IgD-negative memory B cell (primary cell): Measurements from ENCODE around the gene PMP22. TPM values are rescaled to one million over a fixed set of nuclear protein-coding genes. Genes with fewer than 3 reads are reported as not detected.

Experiments
- H3K27ac Mint-ChIP-seq, 3 donors: one replicate each; pipeline ENCODE4 v1.8.0; 2020 to 2022; ENCODE audit warnings: mild to moderate bottlenecking in 3 of 3, mixed read lengths in 3 of 3, moderate library complexity in 1 of 3
- H3K27me3 Mint-ChIP-seq: one replicate; pipeline ENCODE4 v1.8.0; 2021; ENCODE audit warnings: mixed read lengths
- H3K36me3 Mint-ChIP-seq: one replicate; pipeline ENCODE4 v1.8.0; 2020; ENCODE audit warnings: mild to moderate bottlenecking, mixed read lengths
- H3K4me1 Mint-ChIP-seq, 3 donors: one replicate each; pipeline ENCODE4 v1.8.0; 2020 to 2022; ENCODE audit warnings: mixed read lengths in 3 of 3, mild to moderate bottlenecking in 1 of 3
- H3K4me3 Mint-ChIP-seq, 4 donors: one replicate each; pipeline ENCODE4 v1.8.0; 2020 to 2022; ENCODE audit warnings: mild to moderate bottlenecking in 4 of 4, mixed read lengths in 4 of 4, moderate library complexity in 3 of 4
- H3K9me3 Mint-ChIP-seq, 3 donors: one replicate each; pipeline ENCODE4 v1.8.0; 2020 to 2021; ENCODE audit warnings: mixed read lengths in 3 of 3, mild to moderate bottlenecking in 1 of 3
- polyA plus RNA-seq: library from polyadenylated mRNA; unstranded; fragments of 300-500 nt; fragmentation: Illumina TruSeq; gene quantifications from one replicate; pipeline ENCODE4 v1.2.3, GENCODE V29; 2021

PMP22 gene
- polyA plus RNA-seq: not detected

GRCh38 chr17:15265131-15265530 lies at the start of gene PMP22:
TSS of gene PMP22 (minus strand) at chr17:15265326. CDS start at chr17:15260727, 4,599 bp downstream.
- Mint-ChIP-seq H3K9me3 (no peaks in the 10 kb centered on the region), H3K27me3 (peaks cover 30% of the 10 kb centered on the region), H3K4me3 (no peak within 1 kb of the TSS), H3K4me1 (peaks cover 0 to 6% (median 4%) of the 10 kb centered on the region in 3 donors), H3K27ac (no peak within 1 kb of the TSS), H3K36me3 (no peaks in the 10 kb centered on the region)

DNA sequence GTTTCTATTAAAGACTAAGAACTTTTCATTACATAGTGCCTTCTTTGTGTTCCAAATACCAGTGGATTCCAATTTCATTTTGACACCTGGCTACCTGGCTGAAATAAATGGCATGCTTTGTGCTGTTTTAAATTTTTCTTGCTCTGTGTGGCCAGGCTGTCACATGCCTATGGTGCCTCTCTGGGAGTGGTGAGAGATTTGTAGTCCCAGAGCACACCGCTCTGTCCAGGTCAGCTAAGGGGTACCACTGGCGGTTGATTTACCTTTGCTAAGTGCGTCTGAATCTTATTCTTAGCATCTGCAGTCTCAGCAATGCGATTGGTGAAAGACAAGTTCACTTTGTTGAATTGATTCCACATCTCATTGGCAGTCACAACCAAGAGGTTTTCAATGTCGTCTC lies 46.9 kb upstream of the PMP22 start:
- no peaks in the 10 kb centered on the region for H3K9me3 Mint-ChIP-seq
- no peak overlapping the region for H3K27ac Mint-ChIP-seq
- no peaks in the 10 kb centered on the region for H3K27me3 Mint-ChIP-seq
- H3K4me1 Mint-ChIP-seq: no peaks in the 10 kb centered on the region
- no peaks in the 10 kb centered on the region for H3K36me3 Mint-ChIP-seq
- H3K4me3 Mint-ChIP-seq: no peak overlapping the region

DNA sequence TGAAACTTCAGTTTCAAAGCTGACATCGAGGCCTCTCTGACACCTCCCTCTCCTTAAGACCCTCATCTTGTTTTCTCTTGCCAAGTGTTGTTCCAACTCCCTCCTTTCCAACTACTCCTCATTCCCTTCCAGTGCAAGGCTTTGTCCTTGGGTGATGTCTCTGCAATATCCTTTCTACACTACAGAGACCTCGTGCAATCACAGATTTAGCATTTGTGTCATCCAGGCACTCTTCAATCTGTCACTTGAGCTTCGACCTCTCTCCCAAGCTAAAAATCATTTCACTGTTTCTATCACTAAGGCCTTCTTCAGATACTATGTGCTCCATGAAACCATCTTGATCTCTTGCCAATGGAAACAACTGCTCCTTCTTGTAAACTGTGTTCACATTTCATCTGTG lies 44.7 kb upstream of the PMP22 start:
- H3K9me3 Mint-ChIP-seq: no peaks in the 10 kb centered on the region
- H3K27ac Mint-ChIP-seq: no peak overlapping the region
- no peaks in the 10 kb centered on the region for H3K36me3 Mint-ChIP-seq
- H3K4me1 Mint-ChIP-seq: no peaks in the 10 kb centered on the region
- H3K4me3 Mint-ChIP-seq: no peak overlapping the region
- H3K27me3 Mint-ChIP-seq: no peaks in the 10 kb centered on the region

DNA sequence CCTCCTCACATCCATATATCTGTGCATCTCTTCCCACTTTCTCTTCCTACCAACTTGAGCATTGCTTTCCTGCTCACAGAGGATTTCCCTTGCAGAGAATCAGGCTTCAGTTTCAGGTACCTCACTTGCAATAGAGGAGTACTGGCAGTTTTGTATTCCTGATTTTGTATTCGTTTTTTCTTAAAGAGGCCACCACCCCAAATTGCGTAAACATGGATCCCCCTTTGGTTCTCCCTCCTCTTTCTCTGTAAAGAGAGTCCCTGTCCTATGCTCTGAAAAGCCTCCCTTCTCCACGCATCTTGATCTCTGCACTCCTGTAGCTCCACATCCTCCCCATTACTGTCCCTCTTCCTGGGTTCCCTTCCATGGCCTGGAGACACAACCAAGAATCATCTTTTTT lies 44.1 kb upstream of the PMP22 start:
- Mint-ChIP-seq H3K27ac (no peak overlapping the region), H3K4me3 (no peak overlapping the region), H3K27me3 (no peaks in the 10 kb centered on the region), H3K36me3 (no peaks in the 10 kb centered on the region), H3K4me1 (no peaks in the 10 kb centered on the region), H3K9me3 (no peaks in the 10 kb centered on the region)

DNA sequence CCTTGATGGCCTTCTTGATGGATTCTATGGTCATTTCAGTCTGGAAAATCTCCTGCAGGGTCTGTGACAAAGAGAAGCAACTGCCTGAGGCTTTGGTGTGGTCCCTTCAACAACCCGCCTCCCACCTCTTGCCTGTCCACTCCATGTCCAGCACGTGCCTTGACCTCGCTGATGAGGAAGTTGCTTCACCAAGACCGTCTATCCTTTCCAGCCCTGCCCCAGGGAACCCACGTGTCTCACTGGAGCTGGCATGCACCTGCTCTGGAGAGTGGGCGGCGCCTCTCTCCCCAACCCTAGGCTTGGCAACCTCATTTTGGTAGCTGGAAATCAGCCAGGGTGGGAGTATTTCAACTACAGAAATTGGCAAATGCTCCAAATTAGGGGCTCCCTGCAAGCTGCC lies 43.6 kb upstream of the PMP22 start:
- Mint-ChIP-seq H3K27ac (no peak overlapping the region), H3K4me1 (no peaks in the 10 kb centered on the region), H3K4me3 (no peak overlapping the region), H3K36me3 (no peaks in the 10 kb centered on the region), H3K9me3 (no peaks in the 10 kb centered on the region), H3K27me3 (no peaks in the 10 kb centered on the region)

DNA sequence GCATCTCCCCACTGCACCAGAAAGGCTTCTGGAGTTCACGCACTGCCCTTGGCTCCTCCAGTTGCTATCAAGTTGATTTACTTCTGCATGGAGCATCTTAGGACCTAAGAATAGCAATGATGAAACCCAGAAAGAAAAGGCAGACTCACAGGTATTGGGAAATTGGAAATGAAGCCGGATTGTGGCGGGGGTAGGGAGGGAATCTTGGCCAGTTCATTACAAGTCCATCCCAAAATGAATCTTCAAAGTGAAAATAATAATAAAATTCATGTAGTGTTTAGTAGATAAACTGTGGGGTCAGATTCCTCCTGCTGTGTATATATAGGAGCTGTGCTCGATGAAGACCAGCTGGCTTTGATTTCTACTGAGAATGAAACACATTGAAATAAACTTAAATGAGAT lies 42.6 kb upstream of the PMP22 start:
- no peaks in the 10 kb centered on the region for H3K9me3 Mint-ChIP-seq
- H3K4me1 Mint-ChIP-seq: no peaks in the 10 kb centered on the region
- no peaks in the 10 kb centered on the region for H3K36me3 Mint-ChIP-seq
- H3K27ac Mint-ChIP-seq: no peak overlapping the region
- no peaks in the 10 kb centered on the region for H3K27me3 Mint-ChIP-seq
- H3K4me3 Mint-ChIP-seq: no peak overlapping the region

DNA sequence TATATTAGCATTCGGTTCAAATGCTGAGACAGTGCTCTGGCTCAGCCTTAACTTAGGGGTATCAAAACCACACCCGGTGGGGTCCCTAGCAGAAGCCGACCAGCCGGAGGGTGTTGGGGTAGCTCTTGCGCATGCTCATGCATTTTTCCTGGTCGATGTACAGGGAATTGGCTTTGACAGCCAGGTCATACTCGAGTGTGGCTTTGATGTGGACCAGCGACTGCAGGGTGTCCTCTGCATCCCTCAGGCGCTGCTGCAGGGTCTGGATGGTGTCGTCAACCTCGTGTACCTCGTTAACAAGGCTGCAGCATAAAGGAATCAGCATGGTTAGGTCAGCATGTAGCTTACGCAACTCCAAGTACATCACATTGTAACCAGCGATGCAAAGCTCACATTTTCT lies 38.7 kb upstream of the PMP22 start:
- Mint-ChIP-seq H3K27ac (no peak overlapping the region), H3K4me1 (no peaks in the 10 kb centered on the region), H3K27me3 (no peaks in the 10 kb centered on the region), H3K4me3 (no peak overlapping the region), H3K36me3 (no peaks in the 10 kb centered on the region), H3K9me3 (no peaks in the 10 kb centered on the region)

DNA sequence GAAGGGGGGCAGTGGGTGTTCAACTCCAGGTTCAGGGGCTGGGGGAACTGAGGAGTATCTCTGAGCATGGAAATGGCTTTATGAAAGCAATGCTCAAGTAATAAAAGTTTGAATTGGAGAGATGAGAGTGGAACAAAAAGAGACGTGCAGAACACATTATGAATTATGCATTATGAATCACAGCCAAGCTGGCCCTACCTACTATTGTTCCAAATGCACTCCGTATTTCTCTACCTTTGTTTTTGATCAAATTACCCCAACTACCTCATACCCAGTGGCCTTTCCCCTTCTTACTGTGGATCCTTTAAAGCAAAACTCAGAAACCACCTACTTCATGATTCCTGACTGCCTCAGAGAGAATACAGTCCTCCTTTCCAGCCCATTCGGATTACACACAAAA lies 38.1 kb upstream of the PMP22 start:
- no peaks in the 10 kb centered on the region for H3K36me3 Mint-ChIP-seq

GRCh38 chr17:15301845-15302244 lies 36.7 kb upstream of the PMP22 start:
- H3K27ac Mint-ChIP-seq: no peak overlapping the region
- no peaks in the 10 kb centered on the region for H3K36me3 Mint-ChIP-seq

More for the DNA sequence above, 38.1 kb upstream of the PMP22 start:
- no peaks in the 10 kb centered on the region for H3K9me3 Mint-ChIP-seq
- H3K27me3 Mint-ChIP-seq: no peaks in the 10 kb centered on the region
- H3K27ac Mint-ChIP-seq: no peak overlapping the region
- no peak overlapping the region for H3K4me3 Mint-ChIP-seq
- H3K4me1 Mint-ChIP-seq: no peaks in the 10 kb centered on the region

GRCh38 chr17:15298176-15298575 lies 33.0 kb upstream of the PMP22 start:
- H3K27ac Mint-ChIP-seq: no peak overlapping the region
- no peaks in the 10 kb centered on the region for H3K36me3 Mint-ChIP-seq
- no peaks in the 10 kb centered on the region for H3K27me3 Mint-ChIP-seq
- no peak overlapping the region for H3K4me3 Mint-ChIP-seq
- no peaks in the 10 kb centered on the region for H3K9me3 Mint-ChIP-seq
- no peaks in the 10 kb centered on the region for H3K4me1 Mint-ChIP-seq

More at GRCh38 chr17:15301845-15302244, 36.7 kb upstream of the PMP22 start:
- Mint-ChIP-seq H3K4me3 (no peak overlapping the region), H3K4me1 (no peaks in the 10 kb centered on the region), H3K27me3 (no peaks in the 10 kb centered on the region), H3K9me3 (no peaks in the 10 kb centered on the region)

DNA sequence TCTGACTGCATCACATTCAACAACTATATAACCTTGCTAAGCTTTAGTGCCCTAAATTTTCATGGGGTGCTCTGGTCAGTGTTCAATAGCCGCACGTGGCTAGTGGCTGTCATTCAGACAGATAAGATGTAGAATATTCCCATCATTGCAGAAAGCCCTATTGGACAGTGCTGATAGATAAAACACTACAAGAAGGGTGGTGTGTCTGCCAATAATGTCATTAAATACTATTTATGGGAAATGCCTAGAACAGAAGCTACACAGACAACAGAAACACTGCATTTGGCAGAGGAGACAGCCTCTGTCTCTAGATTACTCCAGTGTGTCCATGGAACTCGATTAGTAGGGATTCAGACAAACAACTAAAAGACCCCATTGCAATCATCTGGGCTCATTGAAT lies 28.4 kb upstream of the PMP22 start:
- H3K4me3 Mint-ChIP-seq: no peak overlapping the region
- peaks cover 6% of the 10 kb centered on the region for H3K27me3 Mint-ChIP-seq
- H3K36me3 Mint-ChIP-seq: no peaks in the 10 kb centered on the region
- H3K4me1 Mint-ChIP-seq: no peaks in the 10 kb centered on the region
- no peaks in the 10 kb centered on the region for H3K9me3 Mint-ChIP-seq
- no peak overlapping the region for H3K27ac Mint-ChIP-seq

GRCh38 chr17:15291674-15292361 lies 26.7 kb upstream of the PMP22 start:
- H3K4me1 Mint-ChIP-seq: no peaks in the 10 kb centered on the region
- no peak overlapping the region for H3K4me3 Mint-ChIP-seq
- H3K27ac Mint-ChIP-seq: no peak overlapping the region
- H3K27me3 Mint-ChIP-seq: peaks cover 9% of the 10 kb centered on the region
- H3K9me3 Mint-ChIP-seq: no peaks in the 10 kb centered on the region
- no peaks in the 10 kb centered on the region for H3K36me3 Mint-ChIP-seq

GRCh38 chr17:15290605-15291004 lies 25.5 kb upstream of the PMP22 start:
- no peaks in the 10 kb centered on the region for H3K36me3 Mint-ChIP-seq
- H3K4me1 Mint-ChIP-seq: no peaks in the 10 kb centered on the region
- no peak overlapping the region for H3K4me3 Mint-ChIP-seq
- H3K9me3 Mint-ChIP-seq: no peaks in the 10 kb centered on the region
- H3K27ac Mint-ChIP-seq: no peak overlapping the region
- H3K27me3 Mint-ChIP-seq: peaks cover 9% of the 10 kb centered on the region

DNA sequence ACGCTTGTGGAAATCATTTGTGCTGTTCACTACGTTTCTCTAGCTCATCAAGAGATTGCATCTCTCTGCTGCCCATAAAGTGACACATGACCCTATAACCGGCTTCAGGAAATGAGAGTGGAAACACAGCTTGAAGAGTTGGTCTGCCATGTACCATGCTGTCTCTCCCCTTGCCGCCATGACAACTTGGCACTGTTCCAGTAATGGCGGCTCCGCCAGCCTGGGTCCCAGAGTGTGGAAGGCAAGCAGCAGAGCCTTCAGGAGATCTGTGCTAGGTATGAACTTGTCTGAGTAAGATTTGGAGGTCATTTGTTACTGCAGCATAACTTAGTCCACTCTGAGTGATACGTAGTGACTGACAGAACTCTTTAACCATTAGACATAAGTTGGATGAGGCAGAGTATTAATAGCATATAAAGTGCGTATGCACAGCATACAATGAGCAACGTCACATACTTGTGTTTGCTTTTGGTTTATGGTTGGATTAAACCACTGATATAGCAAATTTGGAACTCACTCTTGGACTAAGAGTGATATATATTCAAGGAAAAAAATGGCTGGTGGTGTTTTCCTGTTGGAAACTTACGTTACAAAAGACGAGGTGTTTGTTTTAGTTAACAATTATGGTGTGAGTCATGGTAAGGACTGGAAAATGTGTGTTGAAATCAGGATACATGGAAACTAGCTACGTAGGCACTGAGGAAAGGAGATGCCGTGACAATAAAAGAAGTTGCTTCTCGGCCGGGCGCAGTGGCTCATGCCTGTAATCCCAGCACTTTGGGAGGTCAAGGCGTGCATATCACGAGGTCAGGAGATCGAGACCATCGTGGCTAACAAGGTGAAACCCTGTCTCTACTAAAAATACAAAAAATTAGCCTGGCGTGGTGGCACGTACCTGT lies 24.4 kb upstream of the PMP22 start:
- Mint-ChIP-seq H3K9me3 (no peaks in the 10 kb centered on the region), H3K27me3 (peaks cover 9% of the 10 kb centered on the region), H3K4me3 (no peak overlapping the region), H3K27ac (no peak overlapping the region), H3K4me1 (no peaks in the 10 kb centered on the region), H3K36me3 (no peaks in the 10 kb centered on the region)

DNA sequence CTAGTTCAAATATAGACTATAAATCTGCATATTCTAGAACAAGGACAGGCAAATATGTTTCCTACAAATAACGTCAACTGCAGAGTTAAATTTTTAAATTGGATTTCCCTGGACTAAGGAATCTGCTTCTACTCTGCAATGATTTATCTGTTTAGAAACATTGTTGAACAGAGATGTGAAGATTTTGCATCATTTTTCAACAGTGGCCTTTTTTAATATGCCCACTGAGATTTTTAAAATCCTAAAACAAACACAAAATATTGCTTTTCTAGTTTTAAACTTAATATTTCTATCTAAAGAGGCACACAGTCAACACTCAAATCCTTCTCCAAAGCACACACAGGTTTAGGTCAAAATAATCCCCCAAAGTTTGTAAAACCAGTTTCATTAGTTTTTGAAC lies 23.7 kb upstream of the PMP22 start:
- Mint-ChIP-seq H3K9me3 (no peaks in the 10 kb centered on the region), H3K27me3 (peaks cover 9% of the 10 kb centered on the region), H3K4me3 (no peak overlapping the region), H3K4me1 (no peaks in the 10 kb centered on the region), H3K36me3 (no peaks in the 10 kb centered on the region), H3K27ac (no peak overlapping the region)
